GM12878 (cell line): ENCODE data around the gene VIL1. TPM values are rescaled to one million over a fixed set of nuclear protein-coding genes. Genes with fewer than 3 reads are reported as not detected.
A peak's percentile ranks its signal among the peaks of the same experiment; 100 is the strongest.

Source experiments
- ATAC-seq: fragments of 200-7000 bp; cut with Tn5 transposase; 3 replicates; pipeline ENCODE4 v1.9.1; 2020; ENCODE audit warnings: mild to moderate bottlenecking, moderate library complexity
- BruUV-seq: library from RNA; stranded (reverse); fragments of 400-500 nt; replicated peaks from 2 replicates; lab custom pipeline; 2021; lab: Mats Ljungman, UMichigan
- CTCF ChIA-PET: fragments of 300-600 bp; sonication (Branson Sonifier 250); formaldehyde crosslinking; extraction: SDS; loops from one replicate; lab custom pipeline; 2021; ENCODE audit warnings: inconsistent platforms; lab: Yijun Ruan, JAX
- POLR2A ChIA-PET: fragments of 350-600 bp; formaldehyde crosslinking; extraction: SDS; loops from one replicate; lab custom pipeline; 2021; ENCODE audit warnings: inconsistent platforms; lab: Charles Lee
- RAD21 ChIA-PET: fragments of 300-600 bp; sonication (Branson Sonifier 250); formaldehyde crosslinking; loops from one replicate; lab custom pipeline; 2023; ENCODE audit warnings: antibody characterized with exemption; ENCODE audit not compliant: unreplicated experiment; lab: Charles Lee
- SMC1A ChIA-PET: fragments of 300-600 bp; sonication (Branson Sonifier 250); formaldehyde crosslinking; loops from one replicate; lab custom pipeline; 2023; ENCODE audit not compliant: unreplicated experiment, uncharacterized antibody; lab: Charles Lee
- DNase-seq: peaks from one replicate; pipeline ENCODE4 v3.0.0-alpha.2; 2011; ENCODE audit warnings: low read depth, low spot score
- FAIRE-seq: peaks from 3 replicates; lab custom pipeline; 2011; peaks lifted over from hg19 to GRCh38; lab: Jason Lieb, UNC
- H2AFZ ChIP-seq: 2 replicates; pipeline ENCODE4 v1.6.0; 2011; ENCODE audit warnings: low read depth, low read length, control low read depth; ENCODE audit not compliant: control insufficient read depth
- H3K27ac ChIP-seq: 2 replicates; pipeline ENCODE4 v1.5.1; 2011; ENCODE audit warnings: control low read depth; ENCODE audit not compliant: control insufficient read depth, insufficient read depth
- H3K27me3 ChIP-seq, 2 experiments: replicated peaks in 1 of 2; 2 replicates each; pipeline versions ENCODE4 v1.6.0 to v1.6.1; 2011; ENCODE audit warnings: low read length in 1 of 2; ENCODE audit not compliant: control insufficient read depth in 2 of 2, insufficient read depth in 2 of 2
- H3K36me3 ChIP-seq, 2 experiments: 2 replicates each; pipeline ENCODE4 v1.5.1; 2011; ENCODE audit warnings: low read length in 1 of 2; ENCODE audit not compliant: control insufficient read depth in 2 of 2, insufficient read depth in 2 of 2
- H3K4me1 ChIP-seq: 2 replicates; pipeline ENCODE4 v1.6.1; 2011; ENCODE audit warnings: mild to moderate bottlenecking, low read length, moderate library complexity, mixed read lengths; ENCODE audit not compliant: control insufficient read depth, insufficient read depth
- H3K4me2 ChIP-seq: 2 replicates; pipeline ENCODE4 v1.6.0; 2011; ENCODE audit warnings: control low read depth; ENCODE audit not compliant: control insufficient read depth, insufficient read depth
- H3K4me3 ChIP-seq: fragments of 200-600 bp; sonication (generic); 2 replicates; pipeline ENCODE4 v1.5.1; 2016
- H3K79me2 ChIP-seq: 2 replicates; pipeline ENCODE4 v1.6.0; 2011; ENCODE audit warnings: low read length; ENCODE audit not compliant: control insufficient read depth, insufficient read depth
- H3K9ac ChIP-seq: 2 replicates; pipeline ENCODE4 v1.8.0; 2011; ENCODE audit warnings: low read length, control low read depth, mixed read lengths; ENCODE audit not compliant: control insufficient read depth, insufficient read depth
- H3K9me3 ChIP-seq: replicated peaks from 3 replicates; pipeline ENCODE4 v1.5.1; 2011; ENCODE audit warnings: mild to moderate bottlenecking, low read length; ENCODE audit not compliant: control insufficient read depth, insufficient read depth
- H4K20me1 ChIP-seq: 2 replicates; pipeline ENCODE4 v1.6.0; 2011; ENCODE audit not compliant: control insufficient read depth, insufficient read depth
- ATF3 ChIP-seq: IDR thresholded peaks from 2 replicates; pipeline ENCODE4 v1.6.1; 2011; ENCODE audit warnings: low read depth, mild to moderate bottlenecking, low read length, moderate library complexity, borderline replicate concordance; ENCODE audit errors: extremely low read depth
- CBX3 ChIP-seq: fragments of 200-600 bp; sonication (generic); IDR thresholded peaks from 2 replicates; pipeline ENCODE4 v1.6.1; 2016; ENCODE audit warnings: low read depth, borderline replicate concordance
- CHD1 ChIP-seq: IDR thresholded peaks from 2 replicates; pipeline ENCODE4 v1.6.1; 2012; ENCODE audit warnings: low read depth, low read length, improper control_type of control experiment
- GABPA ChIP-seq: IDR thresholded peaks from 2 replicates; pipeline ENCODE4 v1.6.1; 2014; ENCODE audit warnings: antibody characterized with exemption, low read depth, mild to moderate bottlenecking, inconsistent platforms
- HSF1 ChIP-seq: fragments of 150-350 bp; IDR thresholded peaks from 2 replicates; pipeline ENCODE4 v1.6.1; 2014; ENCODE audit warnings: mild to moderate bottlenecking, low read depth, low read length
- KLF5 ChIP-seq: fragments of 450-650 bp; IDR thresholded peaks from 2 replicates; pipeline ENCODE4 v1.6.1; 2014; ENCODE audit warnings: mild to moderate bottlenecking; ENCODE audit not compliant: partially characterized antibody
- MTA3 ChIP-seq: IDR thresholded peaks from 2 replicates; pipeline ENCODE4 v1.6.1; 2012; ENCODE audit warnings: low read length, inconsistent platforms, borderline replicate concordance
- MYC ChIP-seq: IDR thresholded peaks from 2 replicates; pipeline ENCODE4 v1.6.1; 2011; ENCODE audit warnings: mild to moderate bottlenecking, low read length, moderate library complexity, inconsistent platforms; ENCODE audit not compliant: insufficient read depth, insufficient replicate concordance, insufficient read length, severe bottlenecking
- NFYA ChIP-seq: IDR thresholded peaks from 2 replicates; pipeline ENCODE4 v1.6.1; 2011; ENCODE audit warnings: low read depth, mild to moderate bottlenecking, low read length, improper control_type of control experiment, borderline replicate concordance
- NFYB ChIP-seq: IDR thresholded peaks from 2 replicates; pipeline ENCODE4 v1.6.1; 2011; ENCODE audit warnings: low read depth, mild to moderate bottlenecking, low read length, improper control_type of control experiment, moderate library complexity; ENCODE audit not compliant: insufficient read depth
- NR2F1 ChIP-seq: fragments of 450-650 bp; conservative IDR thresholded peaks from 2 replicates; pipeline ENCODE4 v1.6.1; 2017; ENCODE audit warnings: mild to moderate bottlenecking
- NRF1 ChIP-seq: conservative IDR thresholded peaks from 2 replicates; pipeline ENCODE4 v1.6.1; 2011; ENCODE audit warnings: mild to moderate bottlenecking, low read depth, low read length, improper control_type of control experiment
- SMC3 ChIP-seq: IDR thresholded peaks from 2 replicates; pipeline ENCODE4 v1.6.1; 2011; ENCODE audit warnings: low read length, improper control_type of control experiment, borderline replicate concordance
- SPI1 ChIP-seq: IDR thresholded peaks from 2 replicates; pipeline ENCODE4 v1.6.1; 2011; ENCODE audit warnings: low read depth, mild to moderate bottlenecking, low read length, moderate library complexity, borderline replicate concordance; ENCODE audit not compliant: insufficient read depth
- SUPT20H ChIP-seq: IDR thresholded peaks from 2 replicates; pipeline ENCODE4 v1.6.1; 2011; ENCODE audit warnings: low read depth, mild to moderate bottlenecking, low read length, moderate library complexity, borderline replicate concordance; ENCODE audit not compliant: control insufficient read depth
- TCF12 ChIP-seq: IDR thresholded peaks from 2 replicates; pipeline ENCODE4 v1.6.1; 2011; ENCODE audit warnings: low read depth, mild to moderate bottlenecking, low read length
- YBX1 ChIP-seq: fragments of 450-650 bp; IDR thresholded peaks from 2 replicates; pipeline ENCODE4 v1.6.1; 2016; ENCODE audit warnings: antibody characterized with exemption
- ZNF217 ChIP-seq: fragments of 450-650 bp; IDR thresholded peaks from 2 replicates; pipeline ENCODE4 v1.6.1; 2017; ENCODE audit warnings: antibody characterized with exemption, mild to moderate bottlenecking
- ZNF24 ChIP-seq: fragments of 450-650 bp; IDR thresholded peaks from 2 replicates; pipeline ENCODE4 v1.6.1; 2017; ENCODE audit warnings: antibody characterized with exemption, mild to moderate bottlenecking
- WGBS: methylation state at CpG from one replicate; pipeline ENCODE4 v1.1.6; 2016; ENCODE audit warnings: low lambda C conversion rate; ENCODE audit not compliant: insufficient replicate concordance, insufficient coverage; ENCODE audit errors: missing lambda C conversion rate; 5-methylcytosine and 5-hydroxymethylcytosine counted together
- in situ Hi-C: fragments of 300-500 bp; cut with MboI; formaldehyde crosslinking; loops from 9 replicates; pipeline ENCODE4 v1.14.3; 2018; ENCODE audit warnings: mixed read lengths
- intact Hi-C: fragments of 100-400 bp; cut with micrococcal nuclease; formaldehyde crosslinking; loops from one replicate; pipeline ENCODE4 v1.14.2; 2022; ENCODE audit not compliant: unreplicated experiment
- polyA plus RNA-seq, 11 experiments: library from polyadenylated mRNA; depleted of rRNA in 4 of 11; unstranded in 6 of 11; stranded (reverse) in 5 of 11; fragments of >200 nt; fragmentation: Nextera tagmentation in 4 of 11; fragmentation: Illumina TruSeq in 1 of 11; extraction: Ambion mirVana in 4 of 11; extraction: Trizol in 1 of 11; gene quantifications; 1 replicate in 1 of 11; 2 replicates in 10 of 11; pipeline versions ENCODE4 v1.2.1 to v1.2.3, GENCODE V29; 2011 to 2016; ENCODE audit warnings: inconsistent platforms in 2 of 11, missing spikeins in 2 of 11, low read depth in 1 of 11
- total RNA-seq, 4 experiments: library from RNA; depleted of rRNA in 3 of 4; stranded (reverse); fragments of >200 nt in 3 of 4; fragmentation: Illumina TruSeq in 1 of 4; extraction: Trizol in 1 of 4; gene quantifications; 2 replicates each; pipeline versions ENCODE4 v1.2.1 to v1.2.3, GENCODE V29; 2013 to 2021

VIL1 gene
- total and polyA plus RNA-seq, 10 of the 15 experiments (the other 5 are each of a cell fraction or from before 2014, with no cell fraction given), result 0.03 to 1.9 (median 0.33) TPM

GRCh38 chr2:218398437-218399390, 20.2 kb upstream of the VIL1 start:
- peak; percentile 54 for ATAC-seq
- no peaks in the 10 kb centered on the region for H3K27me3 ChIP-seq
- BruUV-seq, result TSS peak; percentile 85
- WGBS, result 1% methylated on average over 59 of the region's 95 CpGs
- peaks cover 49% of the 10 kb centered on the region for H3K79me2 ChIP-seq
- no peaks in the 10 kb centered on the region for H3K9me3 ChIP-seq
- SMC1A ChIA-PET, result interaction anchor here (1.6 kb wide), 1 partner anchor 97 kb away, joined by 5 read pairs; no protein-coding TSS in a partner anchor
- POLR2A ChIA-PET, result interaction anchor here (0.5 to 2.8 kb wide), 3 partner anchors 69 to 112 kb away, joined by 3 to 19 read pairs (median 15); no protein-coding TSS in a partner anchor
- CTCF ChIA-PET, result interaction anchor here (1.7 kb wide), 1 partner anchor 111 kb away, joined by 7 read pairs; no protein-coding TSS in a partner anchor
- H4K20me1 ChIP-seq, result peaks cover 4% of the 10 kb centered on the region; the same call in 1 of the 2 replicates
- peak overlapping the region; percentile 100 for H3K4me2 ChIP-seq
- DNase-seq, result no peak
- H3K36me3 ChIP-seq, result peaks cover 7 to 10% of the 10 kb centered on the region in 2 experiments; a peak in 3 of 4 replicates
- H3K27ac ChIP-seq, result peak overlapping the region; percentile 96
- peaks cover 31% of the 10 kb centered on the region for H3K4me1 ChIP-seq
- RAD21 ChIA-PET, result no interaction called here
- peak overlapping the region; percentile 84 for H3K4me3 ChIP-seq
- intact Hi-C loops (loop anchor here (2.0 to 5.0 kb wide), 4 partner anchors 41 to 259 kb away; partner anchors contain the start of genes ARPC2, BCS1L, CATIP and CNOT9), in situ Hi-C loops (loop anchor here (25.0 kb wide), 1 partner anchor 111 kb away; the partner anchor contains the start of gene TMBIM1)
- peak overlapping the region; percentile 89 for H3K9ac ChIP-seq
- H2AFZ ChIP-seq, result peak overlapping the region; percentile 69
- FAIRE-seq, result no peak
- no peak for TF ChIP-seq NR2F1
- 0 out of 2 replicates have a peak, but pooled peaks have one; percentile 20 for TF ChIP-seq CHD1
- no peak for TF ChIP-seq ZNF217
- no peak for TF ChIP-seq KLF5
- TF ChIP-seq TCF12, result peak; percentile 12; the same call in 1 of the 2 replicates
- TF ChIP-seq MYC, result no peak
- TF ChIP-seq NFYB, result no peak
- TF ChIP-seq ATF3, result no peak
- no peak for TF ChIP-seq MTA3
- no peak for TF ChIP-seq ZNF24
- TF ChIP-seq CBX3, result no peak
- peak; percentile 11; the same call in 1 of the 2 replicates for TF ChIP-seq SPI1
- no peak for TF ChIP-seq NFYA
- TF ChIP-seq HSF1, result no peak
- TF ChIP-seq YBX1, result no peak
- TF ChIP-seq SUPT20H, result no peak
- TF ChIP-seq NRF1, result no peak
- TF ChIP-seq SMC3, result no peak
- TF ChIP-seq GABPA, result no peak
